Ectodermal cell (in vitro differentiated cells): ENCODE results near the gene SERPINB6.
"Not testable (repeated sequence)": the region's sequence is repeated elsewhere in the genome, so short reads cannot be mapped to it uniquely, and the experiment has no call there.

Experiments used
- H3K27ac ChIP-seq: 2 replicates; pipeline ENCODE4 v1.7.0; 2013; ENCODE audit warnings: mild to moderate bottlenecking, low read depth, low read length; ENCODE audit not compliant: insufficient read depth, poor library complexity, severe bottlenecking
- H3K27me3 ChIP-seq: 2 replicates; pipeline ENCODE4 v1.7.0; 2013; ENCODE audit warnings: mild to moderate bottlenecking, low read length; ENCODE audit not compliant: insufficient read depth, control insufficient read depth, poor library complexity, severe bottlenecking
- H3K36me3 ChIP-seq: one replicate; pipeline ENCODE4 v1.7.0; 2013; ENCODE audit warnings: low read length; ENCODE audit not compliant: control insufficient read depth, insufficient read depth
- H3K4me1 ChIP-seq: one replicate; pipeline ENCODE4 v1.7.0; 2013; ENCODE audit warnings: low read length; ENCODE audit not compliant: control insufficient read depth, insufficient read depth
- H3K4me3 ChIP-seq: 2 replicates; pipeline ENCODE4 v1.7.0; 2013; ENCODE audit warnings: low read depth, low read length, control low read depth; ENCODE audit not compliant: insufficient read depth
- H3K9me3 ChIP-seq: 2 replicates; pipeline ENCODE4 v1.7.0; 2013; ENCODE audit warnings: mild to moderate bottlenecking, low read length, moderate library complexity; ENCODE audit not compliant: control insufficient read depth
- whole genome bisulfite sequencing, 2 experiments: methylation state at CpG; one replicate each; pipeline ENCODE4 v1.1.7; 2013; ENCODE audit warnings: missing lambda C conversion rate in 2 of 2; 5-methylcytosine and 5-hydroxymethylcytosine counted together

SERPINB6 gene

DNA sequence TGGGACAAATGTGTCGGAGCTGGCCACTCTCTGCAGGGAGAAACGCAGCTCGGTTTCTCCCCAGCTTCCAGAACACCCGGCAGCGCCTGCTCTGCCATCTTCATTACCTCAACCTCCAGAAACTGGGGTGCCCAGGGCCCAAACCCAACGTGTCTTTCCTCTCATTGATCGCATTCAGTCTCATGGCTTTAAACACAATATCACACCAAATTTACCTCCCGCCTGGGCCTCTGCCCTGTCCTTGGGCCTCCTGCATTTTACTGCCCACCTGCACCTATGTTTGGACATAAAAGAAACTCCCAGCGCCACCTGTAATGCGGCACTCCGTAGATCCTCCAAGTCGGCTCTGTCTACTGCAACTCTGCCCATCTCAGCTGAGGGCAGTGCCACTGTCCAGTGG lies 22.2 kb downstream of the SERPINB6 start:
- Histone ChIP-seq H3K27ac (no peak overlapping the region), H3K27me3 (no peaks in the 10 kb centered on the region)
- 93 to 95% methylated on average over 12 of the region's 12 CpGs for WGBS, 2 experiments

DNA sequence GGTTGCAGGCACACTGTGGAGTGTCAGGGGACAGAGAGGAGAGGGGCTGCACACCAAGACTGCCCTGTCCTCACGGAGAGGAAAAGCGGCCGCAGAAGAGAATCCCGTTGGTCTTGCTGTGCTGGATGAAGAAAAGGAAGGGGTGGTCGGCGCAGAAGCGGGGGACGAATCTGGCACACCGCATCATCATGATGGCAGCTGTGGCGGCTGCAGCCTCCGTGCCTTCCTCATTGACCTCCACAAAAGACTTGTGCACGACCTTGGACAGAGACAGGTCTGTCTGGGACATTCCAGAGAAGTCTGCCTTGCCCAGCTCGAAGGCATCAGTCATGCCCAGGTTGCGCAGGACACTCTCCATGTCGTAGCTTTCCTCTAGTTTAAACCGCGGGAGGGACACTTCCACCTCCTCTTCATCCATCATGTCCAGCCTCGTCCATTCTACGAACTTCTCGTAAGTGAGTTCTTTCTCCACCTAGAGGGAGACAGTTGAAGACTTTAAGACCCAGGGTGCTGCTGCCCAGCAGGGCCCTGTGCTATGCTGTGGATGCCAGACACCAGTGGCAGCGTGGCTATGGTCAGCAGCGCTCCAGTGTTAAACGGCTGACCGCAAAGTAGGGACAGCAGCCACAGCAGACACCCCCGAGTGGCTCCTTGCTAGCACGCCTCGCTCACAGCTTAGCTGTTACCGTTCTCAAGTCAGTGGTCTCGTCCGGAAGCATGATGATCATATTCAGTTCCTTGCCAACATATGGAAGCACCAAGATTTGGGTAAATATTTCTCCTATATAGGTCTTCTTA lies 22.9 kb downstream of the SERPINB6 start:
- 94 to 95% methylated on average over 30 of the region's 30 CpGs for whole genome bisulfite sequencing, 2 experiments
- H3K27ac ChIP-seq, result no peak overlapping the region
- no peak overlapping the region for H3K4me3 ChIP-seq
- no peaks in the 10 kb centered on the region for H3K36me3 ChIP-seq
- no peaks in the 10 kb centered on the region for H3K27me3 ChIP-seq
- H3K9me3 ChIP-seq, result no peaks in the 10 kb centered on the region
- no peaks in the 10 kb centered on the region for H3K4me1 ChIP-seq

More for the DNA sequence above, 22.2 kb downstream of the SERPINB6 start:
- Histone ChIP-seq H3K4me1 (no peaks in the 10 kb centered on the region), H3K4me3 (no peak overlapping the region), H3K9me3 (no peaks in the 10 kb centered on the region), H3K36me3 (no peaks in the 10 kb centered on the region)

DNA sequence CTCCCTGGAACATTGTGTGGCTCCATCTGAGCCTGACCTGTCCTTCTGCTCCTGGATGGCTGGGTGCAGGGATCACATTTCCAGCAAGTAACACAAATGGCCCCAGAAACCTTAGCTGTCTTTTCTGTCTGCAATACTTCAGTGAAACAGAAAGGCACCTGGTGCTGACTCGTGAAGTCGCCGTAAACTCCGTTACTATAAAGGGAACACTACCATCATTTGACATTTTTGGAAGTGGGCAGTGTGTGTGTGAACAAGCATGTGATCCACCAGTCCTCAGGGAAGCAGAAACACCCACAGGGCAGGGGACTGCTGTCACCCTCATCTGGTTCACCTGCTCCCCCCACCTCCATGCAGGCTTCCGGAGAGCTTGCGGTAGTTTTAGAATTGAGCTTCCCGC lies 23.9 kb downstream of the SERPINB6 start:
- H3K4me3 ChIP-seq, result no peak overlapping the region
- H3K36me3 ChIP-seq, result no peaks in the 10 kb centered on the region
- H3K4me1 ChIP-seq, result no peaks in the 10 kb centered on the region
- no peaks in the 10 kb centered on the region for H3K9me3 ChIP-seq
- WGBS, 2 experiments, result 90 to 97% methylated on average over 7 of the region's 7 CpGs
- no peaks in the 10 kb centered on the region for H3K27me3 ChIP-seq
- no peak overlapping the region for H3K27ac ChIP-seq

DNA sequence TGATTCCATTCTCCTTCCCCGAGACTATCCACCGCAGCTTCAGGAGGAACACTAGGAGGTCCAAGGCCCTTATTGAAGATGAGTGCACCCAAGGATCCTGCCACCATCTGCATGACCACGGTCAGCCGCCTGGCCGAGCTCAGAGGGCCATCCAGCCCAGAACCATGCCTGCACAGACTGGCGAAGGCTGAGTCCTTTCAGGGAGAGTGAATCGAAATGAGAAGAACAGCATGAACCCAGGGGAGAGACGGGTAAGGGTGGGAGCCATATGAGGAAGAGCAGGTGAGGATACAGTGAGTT lies 26.3 kb downstream of the SERPINB6 start:
- WGBS, 2 experiments, result 93 to 94% methylated on average over 8 of the region's 8 CpGs
- no peaks in the 10 kb centered on the region for H3K36me3 ChIP-seq
- H3K4me3 ChIP-seq, result no peak overlapping the region
- no peaks in the 10 kb centered on the region for H3K27me3 ChIP-seq
- no peak overlapping the region for H3K27ac ChIP-seq
- H3K4me1 ChIP-seq, result no peaks in the 10 kb centered on the region
- no peaks in the 10 kb centered on the region for H3K9me3 ChIP-seq

DNA sequence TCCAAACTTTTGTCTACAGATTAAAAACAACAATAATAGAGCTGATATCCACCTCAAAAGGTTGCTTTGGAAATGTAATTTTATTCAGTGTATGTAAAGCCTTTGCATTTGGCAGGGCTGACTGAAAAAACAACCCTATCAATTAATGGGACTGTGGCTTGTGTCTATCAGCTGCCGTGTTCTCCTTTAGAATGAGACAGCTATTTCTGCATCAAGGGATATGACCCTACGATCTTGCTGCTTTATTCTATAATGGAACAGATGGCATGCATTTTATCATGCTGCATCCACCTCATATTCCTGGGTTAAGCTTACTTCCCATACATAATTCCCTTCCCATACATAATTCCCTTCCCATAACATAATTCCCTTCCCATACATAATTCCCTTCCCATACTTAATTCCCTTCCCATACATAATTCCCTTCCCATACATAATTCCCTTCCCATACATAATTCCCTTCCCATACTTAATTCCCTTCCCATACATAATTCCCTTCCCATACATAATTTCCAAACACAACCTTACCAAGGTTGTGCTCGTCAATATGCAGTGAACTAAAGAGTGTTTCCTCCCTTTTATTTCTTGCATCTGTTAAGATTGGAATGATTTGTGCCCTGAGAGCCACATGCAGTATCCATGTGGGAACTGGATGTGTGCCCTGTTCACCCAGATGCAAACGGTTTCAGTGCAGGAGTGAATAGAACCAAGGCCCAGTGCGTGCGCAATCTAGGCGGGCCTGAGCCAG lies 26.8 kb downstream of the SERPINB6 start:
- no peak overlapping the region for H3K4me3 ChIP-seq
- no peaks in the 10 kb centered on the region for H3K9me3 ChIP-seq
- H3K36me3 ChIP-seq, result no peaks in the 10 kb centered on the region
- no peaks in the 10 kb centered on the region for H3K4me1 ChIP-seq
- 90 to 92% methylated on average over 7 of the region's 7 CpGs for WGBS, 2 experiments
- H3K27me3 ChIP-seq, result no peaks in the 10 kb centered on the region
- H3K27ac ChIP-seq, result no peak overlapping the region

DNA sequence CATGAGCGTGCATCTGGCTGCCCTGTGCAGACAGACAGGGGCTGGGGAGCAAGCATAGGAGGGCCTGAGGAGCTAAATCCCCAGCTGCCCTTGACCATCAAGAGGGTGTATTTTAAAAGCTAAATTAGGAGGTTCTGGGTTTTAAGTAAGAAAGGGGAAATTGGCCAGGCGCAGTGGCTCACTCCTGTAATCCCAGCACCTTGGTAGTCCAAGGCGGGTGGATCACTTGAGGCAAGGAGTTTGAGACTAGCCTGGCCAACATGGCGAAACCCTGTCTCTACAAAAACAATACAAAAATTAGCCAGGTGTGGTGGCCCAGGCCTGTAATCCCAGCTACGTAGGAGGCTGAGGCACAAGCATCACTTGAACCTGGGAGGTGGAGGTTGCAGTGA lies 27.8 kb downstream of the SERPINB6 start:
- Histone ChIP-seq H3K36me3 (no peaks in the 10 kb centered on the region), H3K4me3 (no peak overlapping the region), H3K27ac (no peak overlapping the region), H3K4me1 (no peaks in the 10 kb centered on the region), H3K9me3 (no peaks in the 10 kb centered on the region), H3K27me3 (no peaks in the 10 kb centered on the region)
- WGBS, 2 experiments, result 91 to 95% methylated on average over 5 of the region's 5 CpGs

DNA sequence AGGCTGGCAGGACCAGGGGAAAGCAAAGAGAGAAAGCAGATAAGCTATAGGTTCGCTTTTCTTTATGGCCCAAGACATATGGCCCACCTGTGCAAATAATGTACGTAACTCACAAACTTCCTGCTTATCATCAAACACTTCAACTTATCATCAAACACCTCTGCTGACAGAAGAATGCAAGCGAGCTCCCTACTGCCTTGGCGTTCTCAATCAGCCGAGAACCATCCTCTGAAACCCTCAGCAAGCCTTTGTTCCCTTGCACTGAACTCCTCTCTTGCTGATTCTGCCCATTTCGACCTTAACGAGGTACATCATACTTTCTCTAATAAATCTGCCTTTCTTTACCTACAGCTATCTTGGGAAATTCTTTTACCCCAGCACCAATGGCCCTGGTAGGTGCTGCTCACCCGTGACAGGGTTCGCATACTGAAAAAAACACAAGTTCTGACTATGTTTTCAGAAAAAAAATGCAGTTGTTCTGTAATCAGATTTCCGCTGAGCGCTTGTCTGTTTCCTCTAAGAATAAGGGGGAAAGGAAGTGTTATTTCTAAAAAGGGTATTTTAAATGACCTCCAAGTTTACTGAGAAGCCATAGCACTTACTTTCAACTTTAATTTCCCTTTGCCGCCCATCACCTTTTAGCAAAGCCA lies 28.3 kb downstream of the SERPINB6 start:
- 83 to 84% methylated on average over 12 of the region's 12 CpGs for WGBS, 2 experiments
- Histone ChIP-seq H3K4me1 (no peaks in the 10 kb centered on the region), H3K27me3 (no peaks in the 10 kb centered on the region), H3K4me3 (no peak overlapping the region), H3K36me3 (no peaks in the 10 kb centered on the region), H3K9me3 (no peaks in the 10 kb centered on the region), H3K27ac (no peak overlapping the region)

DNA sequence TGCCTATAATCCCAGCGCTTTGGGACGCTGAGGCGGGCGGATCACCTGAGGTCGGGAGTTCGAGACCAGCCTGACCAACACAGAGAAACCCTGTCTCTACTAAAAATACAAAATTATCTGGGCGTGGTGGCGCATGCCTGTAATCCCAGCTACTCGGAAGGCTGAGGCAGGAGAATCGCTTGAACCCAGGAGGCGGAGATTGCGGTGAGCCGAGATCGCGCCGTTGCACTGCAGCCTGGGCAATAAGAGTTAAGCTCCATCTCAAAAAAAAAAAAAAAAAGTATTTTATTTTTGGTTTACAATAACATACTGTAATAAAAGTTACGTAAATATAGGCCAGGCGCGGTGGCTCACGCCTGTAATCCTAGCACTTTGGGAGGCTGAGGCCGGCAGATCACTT lies 29.3 kb downstream of the SERPINB6 start:
- not testable (repeated sequence) for H3K36me3 ChIP-seq, H3K27me3 ChIP-seq, H3K4me1 ChIP-seq, H3K27ac ChIP-seq, H3K9me3 ChIP-seq, H3K4me3 ChIP-seq
- WGBS, 2 experiments, result 89 to 94% methylated on average over 20 to 21 of the region's 21 CpGs

DNA sequence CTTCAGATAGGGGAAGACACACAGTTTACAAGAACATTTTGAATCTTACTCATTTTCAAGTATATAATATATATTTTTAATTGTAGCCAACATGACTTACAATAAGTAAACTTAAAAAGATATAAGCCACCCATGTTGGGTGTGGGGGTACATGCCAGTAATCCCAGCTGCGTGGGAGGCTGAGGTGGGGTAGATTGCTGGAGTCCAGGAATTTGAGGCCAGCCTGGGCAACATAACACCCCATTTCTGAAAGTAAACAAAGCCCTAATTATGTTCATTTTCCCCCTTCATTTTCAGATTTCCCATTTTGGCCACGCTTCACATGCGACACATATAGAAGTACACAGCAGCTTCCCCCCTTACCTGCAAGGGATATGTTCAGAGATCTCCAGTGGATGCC lies 30.5 kb downstream of the SERPINB6 start:
- Histone ChIP-seq H3K36me3 (no peaks in the 10 kb centered on the region), H3K4me1 (no peaks in the 10 kb centered on the region), H3K27me3 (no peaks in the 10 kb centered on the region), H3K27ac (no peak overlapping the region), H3K4me3 (no peak overlapping the region), H3K9me3 (no peaks in the 10 kb centered on the region)
- 95 to 99% methylated on average over 3 of the region's 3 CpGs for WGBS, 2 experiments

DNA sequence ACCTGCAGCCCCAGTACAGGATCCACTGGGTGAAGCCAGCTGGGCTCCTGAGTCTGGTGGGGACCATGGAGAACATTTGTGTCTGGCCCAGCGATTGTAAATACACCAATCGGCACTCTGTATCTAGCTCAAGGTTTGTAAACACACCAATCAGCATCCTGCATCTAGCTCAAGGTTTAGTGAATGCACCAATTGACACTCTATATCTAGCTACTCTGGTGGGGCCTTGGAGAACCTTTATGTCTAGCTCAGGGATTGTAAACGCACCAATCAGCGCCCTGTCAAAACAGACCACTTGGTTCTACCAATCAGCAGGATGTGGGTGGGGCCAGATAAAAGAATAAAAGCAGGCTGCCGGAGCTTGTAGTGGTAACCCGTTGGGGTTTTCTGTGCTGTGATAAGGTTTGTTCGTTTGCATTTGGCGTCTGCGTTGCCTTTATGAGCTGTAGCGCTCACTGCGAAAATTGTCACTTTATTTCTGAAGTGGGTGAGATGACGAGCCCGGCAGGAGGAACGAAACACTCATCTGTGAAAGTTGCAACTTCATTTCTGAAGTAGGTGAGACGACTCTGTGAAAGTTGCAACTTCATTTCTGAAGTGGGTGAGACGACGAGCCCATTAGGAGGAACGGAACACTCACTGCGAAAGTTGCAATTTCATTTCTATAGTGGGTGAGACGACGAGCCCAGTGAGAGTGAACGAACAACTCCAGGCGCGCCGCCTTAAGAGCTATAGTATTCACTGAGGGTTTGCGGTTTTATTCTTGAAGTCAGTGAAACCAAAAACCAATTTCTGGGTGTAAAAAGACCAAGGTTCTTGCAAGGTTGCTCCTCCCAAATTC lies 31.1 kb downstream of the SERPINB6 start:
- no peak overlapping the region for H3K4me3 ChIP-seq
- no peaks in the 10 kb centered on the region for H3K4me1 ChIP-seq
- no peaks in the 10 kb centered on the region for H3K36me3 ChIP-seq
- H3K27me3 ChIP-seq, result no peaks in the 10 kb centered on the region
- no peak overlapping the region for H3K27ac ChIP-seq
- 91 to 92% methylated on average over 26 of the region's 26 CpGs for WGBS, 2 experiments
- H3K9me3 ChIP-seq, result no peaks in the 10 kb centered on the region
